ENCODE measurements around the gene AKAP6.

DNA sequence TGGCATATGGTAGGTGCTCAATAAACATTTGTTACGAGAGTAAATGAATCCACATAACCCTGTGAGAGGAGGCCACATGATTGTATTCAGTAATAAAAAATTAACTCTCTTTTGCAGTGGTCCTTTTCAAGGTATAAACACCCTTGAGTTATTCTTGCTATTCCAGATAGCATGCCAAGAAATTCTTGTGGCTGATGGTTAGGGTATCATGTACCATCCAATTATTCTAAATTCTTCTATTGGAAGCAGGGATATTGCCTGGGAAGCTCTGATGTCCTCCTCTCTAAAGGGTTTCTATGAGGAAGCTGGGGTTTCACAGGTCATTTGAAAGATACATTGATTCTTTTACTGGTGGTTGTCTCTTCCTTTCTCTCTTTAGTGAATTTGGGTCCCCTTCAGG, 10.1 kb downstream of the AKAP6 start:
- TF ChIP-seq, protein P1, sequence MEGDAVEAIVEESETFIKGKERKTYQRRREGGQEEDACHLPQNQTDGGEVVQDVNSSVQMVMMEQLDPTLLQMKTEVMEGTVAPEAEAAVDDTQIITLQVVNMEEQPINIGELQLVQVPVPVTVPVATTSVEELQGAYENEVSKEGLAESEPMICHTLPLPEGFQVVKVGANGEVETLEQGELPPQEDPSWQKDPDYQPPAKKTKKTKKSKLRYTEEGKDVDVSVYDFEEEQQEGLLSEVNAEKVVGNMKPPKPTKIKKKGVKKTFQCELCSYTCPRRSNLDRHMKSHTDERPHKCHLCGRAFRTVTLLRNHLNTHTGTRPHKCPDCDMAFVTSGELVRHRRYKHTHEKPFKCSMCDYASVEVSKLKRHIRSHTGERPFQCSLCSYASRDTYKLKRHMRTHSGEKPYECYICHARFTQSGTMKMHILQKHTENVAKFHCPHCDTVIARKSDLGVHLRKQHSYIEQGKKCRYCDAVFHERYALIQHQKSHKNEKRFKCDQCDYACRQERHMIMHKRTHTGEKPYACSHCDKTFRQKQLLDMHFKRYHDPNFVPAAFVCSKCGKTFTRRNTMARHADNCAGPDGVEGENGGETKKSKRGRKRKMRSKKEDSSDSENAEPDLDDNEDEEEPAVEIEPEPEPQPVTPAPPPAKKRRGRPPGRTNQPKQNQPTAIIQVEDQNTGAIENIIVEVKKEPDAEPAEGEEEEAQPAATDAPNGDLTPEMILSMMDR (IDR thresholded peaks at IDR 0.05; ENCODE audit: low read depth, low read length, missing input control): no peak
- TF ChIP-seq SP1 (IDR thresholded peaks at IDR 0.05): no peak
- TF ChIP-seq, protein P2, sequence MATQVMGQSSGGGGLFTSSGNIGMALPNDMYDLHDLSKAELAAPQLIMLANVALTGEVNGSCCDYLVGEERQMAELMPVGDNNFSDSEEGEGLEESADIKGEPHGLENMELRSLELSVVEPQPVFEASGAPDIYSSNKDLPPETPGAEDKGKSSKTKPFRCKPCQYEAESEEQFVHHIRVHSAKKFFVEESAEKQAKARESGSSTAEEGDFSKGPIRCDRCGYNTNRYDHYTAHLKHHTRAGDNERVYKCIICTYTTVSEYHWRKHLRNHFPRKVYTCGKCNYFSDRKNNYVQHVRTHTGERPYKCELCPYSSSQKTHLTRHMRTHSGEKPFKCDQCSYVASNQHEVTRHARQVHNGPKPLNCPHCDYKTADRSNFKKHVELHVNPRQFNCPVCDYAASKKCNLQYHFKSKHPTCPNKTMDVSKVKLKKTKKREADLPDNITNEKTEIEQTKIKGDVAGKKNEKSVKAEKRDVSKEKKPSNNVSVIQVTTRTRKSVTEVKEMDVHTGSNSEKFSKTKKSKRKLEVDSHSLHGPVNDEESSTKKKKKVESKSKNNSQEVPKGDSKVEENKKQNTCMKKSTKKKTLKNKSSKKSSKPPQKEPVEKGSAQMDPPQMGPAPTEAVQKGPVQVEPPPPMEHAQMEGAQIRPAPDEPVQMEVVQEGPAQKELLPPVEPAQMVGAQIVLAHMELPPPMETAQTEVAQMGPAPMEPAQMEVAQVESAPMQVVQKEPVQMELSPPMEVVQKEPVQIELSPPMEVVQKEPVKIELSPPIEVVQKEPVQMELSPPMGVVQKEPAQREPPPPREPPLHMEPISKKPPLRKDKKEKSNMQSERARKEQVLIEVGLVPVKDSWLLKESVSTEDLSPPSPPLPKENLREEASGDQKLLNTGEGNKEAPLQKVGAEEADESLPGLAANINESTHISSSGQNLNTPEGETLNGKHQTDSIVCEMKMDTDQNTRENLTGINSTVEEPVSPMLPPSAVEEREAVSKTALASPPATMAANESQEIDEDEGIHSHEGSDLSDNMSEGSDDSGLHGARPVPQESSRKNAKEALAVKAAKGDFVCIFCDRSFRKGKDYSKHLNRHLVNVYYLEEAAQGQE (IDR thresholded peaks at IDR 0.05): no peak
- no peak for TF ChIP-seq FOXA1 (IDR thresholded peaks at IDR 0.05)
- TF ChIP-seq JUND (IDR thresholded peaks at IDR 0.05): no peak
- TF ChIP-seq, protein P3, sequence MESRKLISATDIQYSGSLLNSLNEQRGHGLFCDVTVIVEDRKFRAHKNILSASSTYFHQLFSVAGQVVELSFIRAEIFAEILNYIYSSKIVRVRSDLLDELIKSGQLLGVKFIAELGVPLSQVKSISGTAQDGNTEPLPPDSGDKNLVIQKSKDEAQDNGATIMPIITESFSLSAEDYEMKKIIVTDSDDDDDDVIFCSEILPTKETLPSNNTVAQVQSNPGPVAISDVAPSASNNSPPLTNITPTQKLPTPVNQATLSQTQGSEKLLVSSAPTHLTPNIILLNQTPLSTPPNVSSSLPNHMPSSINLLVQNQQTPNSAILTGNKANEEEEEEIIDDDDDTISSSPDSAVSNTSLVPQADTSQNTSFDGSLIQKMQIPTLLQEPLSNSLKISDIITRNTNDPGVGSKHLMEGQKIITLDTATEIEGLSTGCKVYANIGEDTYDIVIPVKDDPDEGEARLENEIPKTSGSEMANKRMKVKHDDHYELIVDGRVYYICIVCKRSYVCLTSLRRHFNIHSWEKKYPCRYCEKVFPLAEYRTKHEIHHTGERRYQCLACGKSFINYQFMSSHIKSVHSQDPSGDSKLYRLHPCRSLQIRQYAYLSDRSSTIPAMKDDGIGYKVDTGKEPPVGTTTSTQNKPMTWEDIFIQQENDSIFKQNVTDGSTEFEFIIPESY (IDR thresholded peaks at IDR 0.05): no peak
- TF ChIP-seq RAD21 (IDR thresholded peaks at IDR 0.05): no peak
- no peak for TF ChIP-seq TAF1 (conservative IDR thresholded peaks at IDR 0.05)
- no peak for TF ChIP-seq EGR1 (IDR thresholded peaks at IDR 0.05; ENCODE audit: low read depth in 2 of 2)
- TF ChIP-seq YY1 (IDR thresholded peaks at IDR 0.05): no peak
- no peak for TF ChIP-seq RXRA (IDR thresholded peaks at IDR 0.05)
- no peak for TF ChIP-seq GABPA (IDR thresholded peaks at IDR 0.05 in 1 of 2, conservative IDR thresholded peaks at IDR 0.05 in 1 of 2)
- TF ChIP-seq, protein P4, sequence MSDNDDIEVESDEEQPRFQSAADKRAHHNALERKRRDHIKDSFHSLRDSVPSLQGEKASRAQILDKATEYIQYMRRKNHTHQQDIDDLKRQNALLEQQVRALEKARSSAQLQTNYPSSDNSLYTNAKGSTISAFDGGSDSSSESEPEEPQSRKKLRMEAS (IDR thresholded peaks at IDR 0.05): no peak
